ENCODE results near the gene CEP135.
"Not testable (repeated sequence)": the region's sequence is repeated elsewhere in the genome, so short reads cannot be mapped to it uniquely, and the experiment has no call there.

Gene CEP135

DNA sequence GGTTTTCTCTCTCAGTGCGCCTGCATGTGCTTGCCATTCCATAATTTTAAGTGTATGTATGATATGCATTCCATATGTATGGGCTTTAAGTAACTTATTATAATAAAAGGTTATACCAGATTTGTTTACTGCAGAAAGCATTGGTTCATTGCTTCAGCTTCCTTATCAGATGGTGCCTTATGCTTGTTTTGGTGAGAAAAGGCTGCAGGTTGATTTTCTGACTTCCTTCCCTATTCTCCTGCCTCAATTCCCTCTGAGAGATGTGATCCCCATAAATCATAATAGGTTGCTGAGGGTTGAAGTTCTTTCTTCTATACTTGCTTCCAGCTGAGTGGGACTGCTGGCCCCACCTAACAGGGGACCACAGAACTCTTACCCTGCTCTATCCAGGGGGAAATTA lies 10.3 kb upstream of the CEP135 start:
- no peak for DNase-seq (ENCODE audit: low read depth in 2 of 2, low spot score in 1 of 2)

DNA sequence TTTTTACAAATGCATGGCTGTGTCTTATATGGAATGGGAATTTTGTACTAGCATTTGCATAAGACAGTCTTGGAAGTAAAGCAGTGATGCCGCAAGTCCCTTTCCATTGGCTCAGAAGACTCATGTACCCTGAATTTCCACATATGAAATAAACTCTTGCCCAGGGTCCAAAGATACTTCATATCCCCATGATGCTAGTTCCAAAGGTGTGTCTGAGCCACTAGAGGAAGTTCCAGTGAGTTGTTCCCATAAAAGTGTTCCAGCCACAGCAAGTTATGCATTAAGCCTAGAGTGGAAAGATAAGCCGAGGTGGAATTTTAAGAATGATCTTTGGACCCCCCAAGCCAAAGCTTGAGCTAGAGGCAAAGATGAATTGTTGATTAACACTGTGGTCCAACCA lies 9.3 kb upstream of the CEP135 start:
- DNase-seq (ENCODE audit: low read depth in 2 of 2, low spot score in 1 of 2), result no peak

DNA sequence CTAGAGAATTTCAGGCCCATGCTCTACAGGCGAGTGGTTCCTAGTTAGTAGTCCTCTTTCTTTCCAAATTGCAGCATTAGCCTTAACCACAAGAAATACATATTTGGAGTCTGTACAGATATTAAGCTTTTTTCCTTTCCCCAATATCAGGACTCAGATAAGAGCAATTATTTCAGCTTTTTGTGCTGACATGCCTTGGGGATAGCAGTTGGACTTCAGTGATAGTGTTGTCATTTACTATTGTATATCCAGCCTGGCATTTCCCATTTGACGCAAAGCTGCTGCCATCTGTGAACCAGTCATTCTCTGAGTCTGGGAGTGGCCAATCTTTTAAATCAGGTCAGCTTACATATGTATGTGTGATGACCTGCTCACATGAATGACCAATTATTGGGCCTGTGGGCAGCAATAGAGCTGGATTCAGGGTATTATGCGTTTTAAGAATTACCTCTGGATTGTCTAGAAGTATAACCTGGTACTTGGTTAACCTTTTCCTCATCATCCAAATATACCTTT lies 6.8 kb upstream of the CEP135 start:
- DNase-seq (ENCODE audit: low read depth in 2 of 2, low spot score in 1 of 2), result no peak

DNA sequence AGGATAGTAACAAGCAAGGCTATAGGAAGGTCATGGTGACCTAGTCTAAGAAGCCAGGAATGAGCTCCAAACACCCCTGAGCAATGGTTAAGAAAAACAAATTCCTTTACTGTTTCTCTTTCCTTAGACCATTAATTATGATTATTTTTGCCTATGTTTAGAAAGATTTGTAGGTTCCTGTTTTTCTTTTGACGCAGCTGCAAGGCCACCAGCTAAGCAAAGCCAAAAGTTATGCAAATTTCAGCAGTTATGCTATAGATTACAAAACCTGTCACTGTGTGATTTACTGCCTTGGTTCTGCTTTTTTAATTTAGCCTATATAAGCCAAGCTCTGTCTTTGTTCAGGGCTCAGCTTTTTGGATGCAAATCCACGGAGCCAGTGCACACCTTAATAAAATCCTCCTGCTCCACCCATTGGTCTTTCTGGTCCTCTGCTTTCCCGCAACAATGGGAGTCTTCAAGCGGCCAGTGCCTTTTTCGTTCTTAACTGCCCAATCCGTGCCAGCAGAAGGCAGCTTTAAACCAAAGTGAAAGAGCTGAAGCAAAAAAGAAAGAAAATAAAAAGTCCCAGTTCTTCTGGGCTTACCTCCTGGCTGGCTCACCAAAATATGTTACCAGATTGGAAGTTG lies 1.4 kb upstream of the CEP135 start:
- DNase-seq (ENCODE audit: low read depth in 2 of 2, low spot score in 1 of 2), result no peak

DNA sequence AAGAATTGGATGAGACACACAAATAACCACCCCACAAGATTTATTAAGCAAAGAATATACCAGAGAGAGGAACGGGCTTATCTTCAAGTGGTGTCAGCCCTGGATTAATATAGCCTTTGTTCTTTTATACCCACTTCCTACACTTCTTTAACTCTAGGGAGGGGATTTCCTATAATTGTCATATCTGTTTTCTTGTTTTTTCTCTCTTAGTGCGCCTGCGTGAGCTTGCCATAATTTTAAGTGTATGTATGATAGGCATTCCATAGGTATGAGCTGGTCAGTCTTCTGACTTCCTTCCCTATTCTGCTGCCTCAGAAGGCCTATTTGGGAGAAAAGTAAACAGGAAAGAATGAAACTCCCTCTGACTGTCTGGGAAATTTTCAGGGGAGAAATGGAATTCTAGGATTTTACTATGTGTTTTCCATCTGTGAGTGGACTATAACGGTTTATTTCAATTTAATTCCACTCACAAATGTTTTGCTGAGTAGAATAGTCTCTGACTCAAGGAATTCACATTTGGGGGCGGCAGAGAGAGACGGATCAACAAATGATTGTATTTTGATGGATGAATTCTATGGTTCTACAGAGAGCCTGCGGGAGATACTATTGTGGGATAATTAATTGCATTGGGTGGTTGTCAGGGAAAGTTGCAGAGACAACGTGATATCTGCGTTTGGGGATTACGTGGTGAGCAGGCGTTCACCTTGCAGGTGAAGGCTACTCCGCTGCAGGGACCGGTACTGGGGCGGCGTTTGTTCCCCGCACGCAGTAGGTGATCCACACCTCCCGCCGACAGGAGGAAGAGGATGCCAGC lies 626 bp upstream of the CEP135 start:
- DNase-seq (ENCODE audit: low read depth in 2 of 2, low spot score in 1 of 2), result peak; percentile 7 to 10

DNA sequence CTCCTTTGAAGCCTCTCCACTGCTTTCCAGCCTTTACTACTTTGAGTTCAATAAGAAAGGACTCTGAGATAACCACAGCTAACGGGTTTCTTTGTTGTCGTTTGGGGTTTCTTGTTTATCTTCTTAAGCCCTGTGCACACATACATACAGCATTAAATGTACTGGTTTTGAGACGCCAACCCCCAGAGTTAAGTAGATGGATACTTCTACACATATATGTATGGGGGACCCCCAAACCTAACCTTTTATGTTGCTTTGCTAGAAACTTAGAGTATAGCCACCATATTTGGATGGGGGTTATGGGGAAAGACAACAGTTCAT lies 697 bp downstream of the CEP135 start:
- no peak for DNase-seq (ENCODE audit: low read depth in 2 of 2, low spot score in 1 of 2)

DNA sequence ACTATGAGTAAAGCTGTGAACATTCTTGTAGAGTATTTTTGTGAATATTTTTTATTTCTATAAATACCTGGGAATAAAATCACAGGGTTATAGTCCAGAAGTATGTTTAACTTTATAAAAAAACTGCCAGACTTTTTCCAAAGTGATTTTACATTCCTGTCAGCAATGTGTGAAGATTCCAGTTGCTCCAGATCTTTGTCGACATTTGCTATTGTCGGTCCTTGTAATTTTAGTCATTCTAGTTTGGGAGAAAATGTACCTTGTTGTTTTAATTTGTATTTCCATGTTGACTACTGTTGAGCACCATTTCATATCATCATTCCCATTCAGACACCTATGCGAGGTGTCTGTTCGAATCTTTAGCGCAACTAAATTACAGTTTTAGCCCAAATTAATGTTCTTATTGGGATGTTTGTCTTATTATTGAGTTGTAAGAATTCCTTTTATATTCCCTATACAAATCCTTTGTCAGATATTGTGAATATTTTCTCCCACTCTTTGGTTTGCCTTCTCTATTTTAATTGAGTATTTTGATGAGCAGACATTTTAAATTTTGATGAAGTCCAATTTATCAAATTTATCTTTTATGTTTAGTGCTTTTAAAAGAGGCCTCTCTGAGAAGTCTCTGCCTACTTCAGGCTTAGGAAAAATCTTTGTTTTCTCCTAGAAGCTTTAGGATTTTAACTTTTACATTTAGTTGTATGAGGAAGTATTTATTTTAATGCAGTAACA lies 2.6 kb downstream of the CEP135 start:
- no peak for DNase-seq (ENCODE audit: low read depth in 2 of 2, low spot score in 1 of 2)

DNA sequence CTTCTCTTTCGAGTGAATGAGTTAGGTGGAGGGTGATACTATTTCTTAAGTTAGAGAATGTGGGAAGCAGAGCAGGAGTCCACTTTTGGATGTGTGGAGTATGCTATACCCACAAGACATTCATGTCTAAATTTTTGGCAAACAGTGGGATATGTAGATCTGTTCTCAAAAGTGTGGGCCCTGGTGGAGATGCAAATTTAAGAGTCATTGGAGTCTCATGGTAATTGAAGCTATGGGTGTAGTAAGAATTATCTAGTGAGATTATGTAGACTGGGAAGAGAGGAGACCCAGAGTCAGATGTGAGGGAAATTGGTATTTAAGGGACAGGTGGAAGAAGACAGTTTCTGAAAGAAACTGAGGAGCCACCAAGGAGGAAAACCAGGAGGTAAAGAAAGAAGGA lies 7.0 kb downstream of the CEP135 start:
- no peak for DNase-seq (ENCODE audit: low read depth in 2 of 2, low spot score in 1 of 2)

DNA sequence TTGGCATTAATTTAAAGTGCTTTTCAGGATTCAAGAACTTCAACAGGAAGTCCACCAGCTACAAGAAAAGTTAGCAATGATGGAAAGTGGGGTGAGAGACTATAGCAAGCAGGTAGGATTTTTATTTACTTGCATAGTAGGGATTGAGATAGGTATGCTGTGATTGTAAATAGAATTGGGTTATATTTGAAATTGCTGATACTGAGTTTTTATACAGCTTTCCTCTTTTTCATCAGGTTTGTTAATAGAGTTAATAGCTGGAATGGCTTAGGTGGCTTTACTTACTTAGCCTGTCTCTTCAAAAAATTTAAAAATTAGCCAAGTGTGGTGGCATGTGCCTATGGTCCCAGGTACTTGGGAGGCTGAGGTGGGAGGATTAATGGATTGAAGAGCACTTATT lies 10.9 kb downstream of the CEP135 start:
- DNase-seq (ENCODE audit: low read depth in 2 of 2, low spot score in 1 of 2), result no peak

DNA sequence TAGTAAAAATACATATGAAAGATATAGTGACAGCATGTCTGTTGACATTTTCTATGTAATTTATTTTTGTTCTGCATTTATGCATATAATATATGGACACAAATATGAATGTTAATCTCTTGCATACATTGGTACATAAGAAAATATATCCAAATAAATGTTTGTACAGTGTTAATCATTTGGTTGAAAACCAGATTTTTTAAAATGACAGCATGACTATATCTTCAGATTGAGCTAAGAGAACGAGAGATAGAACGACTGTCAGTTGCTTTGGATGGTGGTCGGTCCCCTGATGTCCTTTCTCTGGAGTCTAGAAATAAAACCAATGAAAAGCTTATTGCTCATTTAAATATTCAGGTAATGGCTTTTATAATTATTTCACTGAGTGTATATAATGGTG lies 15.3 kb downstream of the CEP135 start:
- DNase-seq (ENCODE audit: low read depth in 2 of 2, low spot score in 1 of 2), result no peak

DNA sequence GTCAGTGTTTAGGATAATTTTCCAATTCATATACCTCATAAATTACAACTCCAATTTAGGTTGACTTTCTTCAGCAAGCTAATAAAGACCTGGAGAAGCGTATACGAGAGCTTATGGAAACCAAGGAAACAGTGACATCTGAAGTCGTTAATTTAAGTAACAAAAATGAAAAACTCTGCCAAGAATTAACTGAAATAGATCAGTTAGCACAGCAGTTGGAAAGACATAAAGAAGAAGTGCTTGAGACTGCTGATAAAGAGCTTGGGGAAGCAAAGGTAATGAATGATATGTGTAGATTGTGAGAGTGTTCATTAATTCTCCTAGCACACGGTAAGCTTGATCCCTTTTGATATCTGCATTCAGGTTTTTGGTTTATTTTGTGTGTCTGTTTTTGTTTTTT lies 16.8 kb downstream of the CEP135 start:
- DNase-seq (ENCODE audit: low read depth in 2 of 2, low spot score in 1 of 2), result no peak

DNA sequence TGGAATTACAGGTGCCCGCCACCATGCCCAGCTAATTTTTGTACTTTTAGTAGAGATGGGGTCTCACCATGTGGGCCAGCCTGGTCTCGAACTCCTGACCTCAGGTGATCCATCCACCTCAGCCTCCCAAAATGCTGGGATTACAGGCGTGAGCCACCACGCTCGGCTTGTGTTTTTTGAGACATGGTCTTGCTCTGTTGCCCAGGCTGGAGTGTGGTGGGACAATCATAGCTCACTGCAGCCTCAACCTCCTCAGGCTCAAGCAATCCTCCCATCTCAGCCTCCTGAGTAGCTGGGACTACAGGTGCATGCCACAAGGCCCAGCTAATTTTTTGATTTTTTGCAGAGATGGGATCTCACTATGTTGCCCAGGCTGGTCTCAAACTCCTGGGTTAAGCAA lies 17.6 kb downstream of the CEP135 start:
- not testable (repeated sequence) for DNase-seq (ENCODE audit: low read depth in 2 of 2, low spot score in 1 of 2)

DNA sequence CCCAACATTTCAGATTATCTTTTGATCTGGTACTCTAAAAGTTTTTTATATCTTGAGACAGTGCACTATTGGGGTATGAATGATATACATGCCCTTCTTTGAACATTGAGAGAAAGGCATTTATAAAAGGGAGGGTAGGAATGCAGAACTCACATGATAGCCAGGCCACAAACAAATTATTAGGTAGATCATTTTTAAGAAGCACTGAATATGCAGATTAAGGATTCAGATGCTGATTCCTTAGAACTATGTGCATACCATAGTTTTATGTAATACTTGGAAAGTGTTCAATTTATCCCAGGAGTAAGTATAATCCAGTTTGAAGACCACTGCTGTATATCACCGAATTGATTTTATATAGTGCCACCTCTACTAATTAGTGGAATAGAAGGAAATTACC lies 18.6 kb downstream of the CEP135 start:
- no peak for DNase-seq (ENCODE audit: low read depth in 2 of 2, low spot score in 1 of 2)

DNA sequence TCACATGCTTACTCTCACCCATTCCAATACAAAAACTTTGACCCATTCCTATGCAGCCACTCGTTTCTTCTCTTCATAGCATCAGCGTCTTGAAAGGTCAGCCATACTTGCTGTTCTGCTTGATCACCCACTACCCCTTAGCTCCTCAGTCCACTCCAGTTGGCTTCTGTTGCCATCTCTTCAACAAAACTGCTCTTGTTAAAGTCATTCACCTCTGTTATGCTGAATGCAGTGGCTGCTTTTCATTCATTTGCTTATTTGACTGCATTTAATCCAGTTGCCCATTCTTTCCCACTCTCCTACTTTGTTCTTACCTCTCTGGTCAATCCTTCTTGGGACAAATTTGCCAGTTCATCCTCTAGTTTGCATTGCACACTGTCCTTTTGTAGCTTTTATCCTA lies 24.9 kb downstream of the CEP135 start:
- no peak for DNase-seq (ENCODE audit: low read depth in 2 of 2, low spot score in 1 of 2)

DNA sequence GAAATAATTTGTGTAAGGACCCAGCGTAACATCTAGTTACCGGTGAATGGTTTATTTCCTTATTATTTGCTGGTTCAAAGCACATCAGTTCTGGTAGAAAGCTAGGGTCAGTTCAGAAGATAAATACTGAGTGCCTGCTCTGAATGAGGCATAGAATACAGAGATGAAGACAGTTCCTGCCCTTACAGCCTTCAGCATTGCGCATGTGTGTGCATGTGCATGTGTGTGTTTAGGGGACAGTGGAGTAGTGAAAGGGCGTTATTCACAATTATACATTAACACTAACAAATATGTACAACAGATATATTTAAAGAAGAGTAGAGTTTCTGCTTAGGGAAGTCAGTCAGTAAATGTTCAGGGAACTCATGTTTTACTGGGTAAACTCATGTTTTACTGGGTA lies 29.1 kb downstream of the CEP135 start:
- DNase-seq (ENCODE audit: low read depth in 2 of 2, low spot score in 1 of 2), result no peak

DNA sequence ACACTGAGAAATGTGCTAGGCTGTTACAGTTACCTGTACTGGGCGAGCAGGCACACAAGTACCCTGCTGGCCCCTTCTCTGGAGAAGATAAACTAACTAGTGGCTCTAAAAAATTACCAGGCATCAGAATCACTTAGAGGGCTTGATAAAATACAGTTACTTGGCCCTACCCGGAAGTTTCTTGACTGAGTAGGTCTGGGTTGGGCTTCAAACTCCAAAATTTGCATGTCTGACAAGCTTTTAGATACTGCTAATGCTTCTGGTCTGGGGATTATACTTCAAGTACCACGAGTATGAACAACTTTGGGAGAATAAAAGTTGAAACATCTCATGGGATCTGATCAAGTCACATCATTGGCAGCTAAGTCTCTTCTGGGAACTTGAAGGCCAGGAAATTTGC lies 30.8 kb downstream of the CEP135 start:
- DNase-seq (ENCODE audit: low read depth in 2 of 2, low spot score in 1 of 2), result no peak

DNA sequence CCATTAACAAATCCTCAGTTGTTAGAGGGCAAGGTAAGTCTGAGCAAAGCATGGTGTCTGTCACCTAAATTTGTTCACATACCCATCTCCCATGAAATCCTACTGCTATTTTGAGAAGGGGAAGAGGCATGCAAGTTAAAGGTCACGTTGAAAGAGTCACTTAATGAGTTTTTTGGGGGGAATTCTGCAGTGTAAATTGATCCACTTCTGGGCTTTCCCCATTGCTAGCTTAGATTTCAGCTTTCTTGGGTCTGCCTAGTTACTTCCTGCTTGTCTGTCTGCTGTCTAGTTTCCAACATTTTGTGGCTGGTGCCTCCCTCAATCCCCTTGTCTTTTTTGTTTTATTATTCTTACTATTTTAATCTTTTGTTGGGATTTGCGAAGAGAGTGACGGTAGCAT lies 32.0 kb downstream of the CEP135 start:
- no peak for DNase-seq (ENCODE audit: low read depth in 2 of 2, low spot score in 1 of 2)

DNA sequence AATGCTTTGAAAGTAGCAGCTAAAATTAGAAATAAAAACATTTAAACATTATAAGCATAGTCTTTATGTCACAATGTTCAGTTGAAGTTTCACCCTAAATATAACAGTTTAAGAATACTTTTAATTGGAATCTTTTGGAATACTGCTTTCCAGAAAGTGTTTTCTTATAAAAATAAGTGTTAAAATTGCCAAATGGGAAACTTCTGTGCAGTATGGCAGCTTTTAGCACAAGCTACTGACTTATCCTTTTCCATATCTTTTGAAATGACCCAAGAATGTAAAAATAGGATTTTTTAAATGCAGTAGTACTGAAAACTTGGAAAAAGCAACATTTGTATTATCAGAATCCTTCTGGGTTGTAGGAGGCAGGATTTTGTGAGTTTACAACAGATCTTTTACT lies 34.2 kb downstream of the CEP135 start:
- no peak for DNase-seq (ENCODE audit: low read depth in 2 of 2, low spot score in 1 of 2)

DNA sequence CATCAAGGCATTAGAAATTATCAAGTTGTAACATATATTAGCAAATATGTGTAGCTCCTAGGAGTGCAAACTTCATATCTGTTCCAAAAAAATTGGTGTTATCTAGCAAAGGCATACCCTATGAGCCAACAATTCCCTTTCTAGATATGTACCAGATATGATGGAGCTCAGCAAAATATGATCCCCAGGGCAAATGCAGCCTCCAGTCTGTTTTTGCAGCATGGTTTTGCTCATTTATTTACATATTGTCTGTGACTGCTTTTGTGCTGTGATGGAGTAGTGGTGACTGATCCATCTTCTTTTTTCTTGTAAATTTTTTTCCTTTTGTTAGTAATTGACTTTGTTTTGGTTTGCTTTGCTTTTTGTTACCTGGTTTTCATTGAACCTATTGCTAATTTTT lies 41.0 kb downstream of the CEP135 start:
- no peak for DNase-seq (ENCODE audit: low read depth in 2 of 2, low spot score in 1 of 2)

DNA sequence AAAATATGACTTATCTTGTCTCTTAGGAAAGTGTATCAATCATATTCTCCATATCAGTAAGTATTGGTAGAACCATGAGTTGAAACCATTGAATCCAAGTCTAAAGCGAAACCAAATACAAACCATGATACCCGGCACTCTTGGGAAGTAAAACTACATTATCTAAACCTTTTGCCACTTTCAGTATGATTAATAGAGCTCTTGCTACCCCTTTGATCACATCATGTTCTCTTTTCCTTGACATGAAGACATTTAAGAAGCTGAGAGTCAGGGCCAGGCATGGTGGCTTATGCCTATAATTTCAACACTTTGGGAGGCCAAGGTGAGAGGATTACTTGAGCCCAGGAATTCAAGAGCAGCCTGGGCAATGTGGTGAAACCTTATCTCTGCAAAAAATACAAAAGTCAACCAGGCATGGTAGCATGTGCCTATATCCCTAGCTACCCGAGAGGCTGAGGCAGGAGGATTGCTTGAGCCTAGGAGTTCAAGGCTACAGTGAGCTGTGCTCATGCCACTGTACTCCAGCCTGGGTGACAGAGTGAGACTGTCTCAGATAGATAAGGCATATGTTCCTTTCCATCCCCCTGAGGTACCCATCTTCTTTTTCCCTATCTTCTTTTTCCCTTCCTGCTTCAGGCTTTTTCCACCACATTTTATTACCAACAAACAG lies 45.4 kb downstream of the CEP135 start:
- DNase-seq (ENCODE audit: low read depth in 2 of 2, low spot score in 1 of 2), result no peak

DNA sequence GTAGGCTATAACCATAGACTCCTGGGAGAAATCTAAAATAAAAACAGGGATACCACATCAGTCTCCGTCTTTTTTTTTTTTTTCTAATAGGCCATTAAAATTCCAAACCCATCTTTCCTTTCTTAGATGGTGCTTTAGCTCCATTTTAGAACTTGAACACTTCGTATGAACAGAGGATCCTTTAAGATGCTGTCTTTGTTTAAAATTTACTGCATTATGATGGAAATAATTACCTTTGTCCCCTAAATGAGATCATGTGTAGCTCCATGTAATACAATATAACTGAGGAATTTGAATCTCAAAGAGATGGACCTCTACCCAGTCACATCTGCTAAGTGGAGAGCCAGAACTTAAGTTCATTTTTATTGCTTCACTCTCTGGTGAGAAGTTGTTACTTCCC lies 47.9 kb downstream of the CEP135 start:
- no peak for DNase-seq (ENCODE audit: low read depth in 2 of 2, low spot score in 1 of 2)

DNA sequence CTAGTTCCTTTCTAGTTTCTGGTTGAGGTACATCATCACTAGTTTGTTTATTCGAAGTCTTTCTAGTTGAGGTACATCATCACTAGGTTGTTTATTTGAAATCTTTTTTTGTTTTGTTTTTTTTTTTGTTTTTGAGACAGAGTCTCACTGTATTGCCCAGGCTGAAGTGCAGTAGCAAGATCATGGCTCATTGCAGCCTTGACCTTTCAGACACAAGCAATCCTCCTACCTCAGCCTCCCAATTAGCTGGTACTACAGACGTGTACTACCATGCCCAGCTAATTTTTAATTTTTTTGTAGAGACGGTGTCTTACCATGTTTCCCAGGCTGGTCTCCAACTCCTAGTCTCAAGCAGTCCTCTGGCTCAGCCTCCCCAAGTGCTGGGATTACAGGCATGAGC lies 54.9 kb downstream of the CEP135 start:
- DNase-seq (ENCODE audit: low read depth in 2 of 2, low spot score in 1 of 2), result no peak

All from stimulated activated CD8-positive, alpha-beta memory T cell treated with anti-CD3 and anti-CD28 coated beads, Interleukin-4, amount 100 ng/mL, for 4 hours (primary cell).